HG03439 (cell line): ENCODE data around the gene IFI27.

Experiments used
- ATAC-seq: cut with Tn5 transposase; IDR thresholded peaks from one replicate; pipeline ENCODE4 v1.9.1; 2021; ENCODE audit warnings: mild to moderate bottlenecking, moderate library complexity; ENCODE audit not compliant: unreplicated experiment

IFI27 gene

GRCh38 chr14:94102768-94103482 lies 7.6 kb upstream of the IFI27 start:
- ATAC-seq: no peak

- ATAC-seq: no peak
These were observed 6.9 kb upstream of the IFI27 start for GRCh38 chr14:94103554-94104150.

- ATAC-seq: no peak
These were observed 5.8 kb upstream of the IFI27 start for GRCh38 chr14:94104731-94105130.

- ATAC-seq: no peak
These were observed 653 bp upstream of the IFI27 start for GRCh38 chr14:94109915-94110250.

GRCh38 chr14:94111276-94112095 lies 950 bp downstream of the IFI27 start:
- no peak for ATAC-seq

GRCh38 chr14:94112513-94113063 lies 2.1 kb downstream of the IFI27 start:
- ATAC-seq: no peak

- ATAC-seq: no peak
These were observed 2.5 kb downstream of the IFI27 start for GRCh38 chr14:94113073-94113472.

GRCh38 chr14:94113490-94113889 lies 3.0 kb downstream of the IFI27 start:
- ATAC-seq: no peak

- no peak for ATAC-seq
These were observed 3.5 kb downstream of the IFI27 start for GRCh38 chr14:94113908-94114588.

GRCh38 chr14:94114589-94115057 lies 4.1 kb downstream of the IFI27 start:
- ATAC-seq: no peak

GRCh38 chr14:94115058-94115591 lies 4.6 kb downstream of the IFI27 start:
- ATAC-seq: no peak

- no peak for ATAC-seq
These were observed 5.1 kb downstream of the IFI27 start for GRCh38 chr14:94115631-94116030.

- no peak for ATAC-seq
These were observed 6.2 kb downstream of the IFI27 start for GRCh38 chr14:94116701-94117100.

- ATAC-seq: no peak
These were observed 7.3 kb downstream of the IFI27 start for GRCh38 chr14:94117856-94118255.

- no peak for ATAC-seq
These were observed 8.5 kb downstream of the IFI27 start for GRCh38 chr14:94119071-94119470.

GRCh38 chr14:94120667-94121340 lies 10.3 kb downstream of the IFI27 start:
- ATAC-seq: no peak

GRCh38 chr14:94121485-94121884 lies 10.9 kb downstream of the IFI27 start:
- ATAC-seq: no peak

- ATAC-seq: no peak
These were observed 11.9 kb downstream of the IFI27 start for GRCh38 chr14:94122438-94122837.

GRCh38 chr14:94123296-94123695 lies 12.8 kb downstream of the IFI27 start:
- ATAC-seq: no peak

GRCh38 chr14:94123868-94124267 lies 13.3 kb downstream of the IFI27 start:
- ATAC-seq: no peak
